SK-N-SH (cell line): Measurements from ENCODE around the gene PIBF1.

Experiments used
- CTCF ChIP-seq: fragments of 200-600 bp; sonication (generic); IDR thresholded peaks from 2 replicates; pipeline ENCODE4 v1.6.1; 2017; ENCODE audit warnings: antibody characterized with exemption, mild to moderate bottlenecking, moderate library complexity
- EP300 ChIP-seq, 2 experiments: IDR thresholded peaks; 2 replicates each; pipeline versions ENCODE4 v1.4.0 to v1.6.1; 2012; ENCODE audit warnings: borderline replicate concordance in 1 of 2, low read depth in 1 of 2, low read length in 1 of 2
- POLR2AphosphoS5 ChIP-seq: IDR thresholded peaks from 2 replicates; pipeline ENCODE4 v1.6.1; 2012; ENCODE audit warnings: low read depth, low read length

GRCh38 chr13:72763411-72763810 is 18.5 kb upstream of the PIBF1 start:
- TF ChIP-seq POLR2AphosphoS5 (no peak), EP300 (IDR thresholded peaks at IDR 0.05; ENCODE audit: borderline replicate concordance in 1 of 2, low read depth in 1 of 2, low read length in 1 of 2) (no peak), CTCF (no peak)
